Measurements from ENCODE around the gene NME3.
"Not testable (repeated sequence)": the region's sequence is repeated elsewhere in the genome, so short reads cannot be mapped to it uniquely, and the experiment has no call there.

The NME3 gene

GRCh38 chr16:1743376-1744337 is 27.7 kb downstream of the NME3 start:
- Histone ChIP-seq H3K9me3 (ENCODE audit: control insufficient read depth in 5 of 5, low read length in 5 of 5) (no peaks in the 10 kb centered on the region), H3K27me3 (ENCODE audit: control insufficient read depth in 5 of 5, insufficient read depth in 4 of 5, low read length in 5 of 5) (peaks cover 0 to 10% (median 0%) of the 10 kb centered on the region in 5 donors), H3K4me1 (ENCODE audit: control insufficient read depth in 5 of 5, insufficient read depth in 5 of 5, low read length in 5 of 5) (peaks cover 0 to 17% (median 0%) of the 10 kb centered on the region in 5 donors), H3K27ac (ENCODE audit: low read depth, low read length) (no peak overlapping the region), H3K36me3 (ENCODE audit: control insufficient read depth in 5 of 5, insufficient read depth in 5 of 5, low read length in 5 of 5) (peaks cover 0 to 82% (median 68%) of the 10 kb centered on the region in 5 donors), H3K9ac (ENCODE audit: low read length in 5 of 5) (no peak overlapping the region), H3K4me3 (ENCODE audit: low read depth in 1 of 5, low read length in 5 of 5) (no peak overlapping the region)

- H3K9me3 ChIP-seq (ENCODE audit: control insufficient read depth in 5 of 5, low read length in 5 of 5), result peaks cover 0 to 6% (median 0%) of the 10 kb centered on the region in 5 donors
- peaks cover 0 to 37% (median 0%) of the 10 kb centered on the region in 5 donors for H3K4me1 ChIP-seq (ENCODE audit: control insufficient read depth in 5 of 5, insufficient read depth in 5 of 5, low read length in 5 of 5)
- no peak overlapping the region for H3K9ac ChIP-seq (ENCODE audit: low read length in 5 of 5)
- no peak overlapping the region for H3K4me3 ChIP-seq (ENCODE audit: low read depth in 1 of 5, low read length in 5 of 5)
- H3K27me3 ChIP-seq (ENCODE audit: control insufficient read depth in 5 of 5, insufficient read depth in 4 of 5, low read length in 5 of 5), result peaks cover 0 to 23% (median 0%) of the 10 kb centered on the region in 5 donors
- no peak overlapping the region for H3K27ac ChIP-seq (ENCODE audit: low read depth, low read length)
- H3K36me3 ChIP-seq (ENCODE audit: control insufficient read depth in 5 of 5, insufficient read depth in 5 of 5, low read length in 5 of 5), result peaks cover 0 to 62% (median 54%) of the 10 kb centered on the region in 5 donors
Measured at GRCh38 chr16:1741553-1742165, 29.7 kb downstream of the NME3 start.

GRCh38 chr16:1740781-1741490 is 30.4 kb downstream of the NME3 start:
- H3K4me3 ChIP-seq (ENCODE audit: low read depth in 1 of 5, low read length in 5 of 5), result no peak overlapping the region
- H3K27me3 ChIP-seq (ENCODE audit: control insufficient read depth in 5 of 5, insufficient read depth in 4 of 5, low read length in 5 of 5), result peaks cover 0 to 27% (median 0%) of the 10 kb centered on the region in 5 donors
- peaks cover 0 to 54% (median 50%) of the 10 kb centered on the region in 5 donors for H3K36me3 ChIP-seq (ENCODE audit: control insufficient read depth in 5 of 5, insufficient read depth in 5 of 5, low read length in 5 of 5)
- no peak overlapping the region for H3K27ac ChIP-seq (ENCODE audit: low read depth, low read length)
- H3K9me3 ChIP-seq (ENCODE audit: control insufficient read depth in 5 of 5, low read length in 5 of 5), result peaks cover 0 to 6% (median 0%) of the 10 kb centered on the region in 5 donors
- peaks cover 0 to 44% (median 0%) of the 10 kb centered on the region in 5 donors for H3K4me1 ChIP-seq (ENCODE audit: control insufficient read depth in 5 of 5, insufficient read depth in 5 of 5, low read length in 5 of 5)
- no peak overlapping the region for H3K9ac ChIP-seq (ENCODE audit: low read length in 5 of 5)

- Histone ChIP-seq H3K4me1 (ENCODE audit: control insufficient read depth in 5 of 5, insufficient read depth in 5 of 5, low read length in 5 of 5) (peaks cover 0 to 51% (median 0%) of the 10 kb centered on the region in 5 donors), H3K4me3 (ENCODE audit: low read depth in 1 of 5, low read length in 5 of 5) (no peak overlapping the region), H3K27ac (ENCODE audit: low read depth, low read length) (no peak overlapping the region), H3K9ac (ENCODE audit: low read length in 5 of 5) (no peak overlapping the region), H3K27me3 (ENCODE audit: control insufficient read depth in 5 of 5, insufficient read depth in 4 of 5, low read length in 5 of 5) (peaks cover 0 to 31% (median 0%) of the 10 kb centered on the region in 5 donors), H3K36me3 (ENCODE audit: control insufficient read depth in 5 of 5, insufficient read depth in 5 of 5, low read length in 5 of 5) (peaks cover 0 to 48% (median 46%) of the 10 kb centered on the region in 5 donors), H3K9me3 (ENCODE audit: control insufficient read depth in 5 of 5, low read length in 5 of 5) (peaks cover 0 to 6% (median 0%) of the 10 kb centered on the region in 5 donors)
Measured at GRCh38 chr16:1740234-1740633, 31.1 kb downstream of the NME3 start.

- peak overlapping the region in 1 of 5 donors; percentile 38 for H3K9ac ChIP-seq (ENCODE audit: low read length in 5 of 5)
Measured at GRCh38 chr16:1734816-1735215, 36.5 kb downstream of the NME3 start.

GRCh38 chr16:1734123-1734522 is 37.2 kb downstream of the NME3 start:
- peaks cover 0 to 42% (median 7%) of the 10 kb centered on the region in 5 donors for H3K4me1 ChIP-seq (ENCODE audit: control insufficient read depth in 5 of 5, insufficient read depth in 5 of 5, low read length in 5 of 5)
- H3K9ac ChIP-seq (ENCODE audit: low read length in 5 of 5), result no peak overlapping the region
- peaks cover 0 to 57% (median 46%) of the 10 kb centered on the region in 5 donors for H3K36me3 ChIP-seq (ENCODE audit: control insufficient read depth in 5 of 5, insufficient read depth in 5 of 5, low read length in 5 of 5)
- peaks cover 0 to 6% (median 0%) of the 10 kb centered on the region in 5 donors for H3K9me3 ChIP-seq (ENCODE audit: control insufficient read depth in 5 of 5, low read length in 5 of 5)
- H3K4me3 ChIP-seq (ENCODE audit: low read depth in 1 of 5, low read length in 5 of 5), result no peak overlapping the region
- H3K27ac ChIP-seq (ENCODE audit: low read depth, low read length), result no peak overlapping the region
- peaks cover 0 to 24% (median 0%) of the 10 kb centered on the region in 5 donors for H3K27me3 ChIP-seq (ENCODE audit: control insufficient read depth in 5 of 5, insufficient read depth in 4 of 5, low read length in 5 of 5)

More at GRCh38 chr16:1734816-1735215, 36.5 kb downstream of the NME3 start:
- Histone ChIP-seq H3K36me3 (ENCODE audit: control insufficient read depth in 5 of 5, insufficient read depth in 5 of 5, low read length in 5 of 5) (peaks cover 0 to 51% (median 39%) of the 10 kb centered on the region in 5 donors), H3K27me3 (ENCODE audit: control insufficient read depth in 5 of 5, insufficient read depth in 4 of 5, low read length in 5 of 5) (peaks cover 0 to 31% (median 0%) of the 10 kb centered on the region in 5 donors), H3K4me1 (ENCODE audit: control insufficient read depth in 5 of 5, insufficient read depth in 5 of 5, low read length in 5 of 5) (peaks cover 0 to 49% (median 7%) of the 10 kb centered on the region in 5 donors), H3K4me3 (ENCODE audit: low read depth in 1 of 5, low read length in 5 of 5) (no peak overlapping the region), H3K27ac (ENCODE audit: low read depth, low read length) (no peak overlapping the region), H3K9me3 (ENCODE audit: control insufficient read depth in 5 of 5, low read length in 5 of 5) (peaks cover 0 to 6% (median 0%) of the 10 kb centered on the region in 5 donors)

GRCh38 chr16:1732551-1732987 is 38.8 kb downstream of the NME3 start:
- not testable (repeated sequence) for H3K9me3 ChIP-seq (ENCODE audit: control insufficient read depth in 5 of 5, low read length in 5 of 5); H3K9ac ChIP-seq (ENCODE audit: low read length in 5 of 5); H3K27ac ChIP-seq (ENCODE audit: low read depth, low read length); H3K4me3 ChIP-seq (ENCODE audit: low read depth in 1 of 5, low read length in 5 of 5)
- H3K36me3 ChIP-seq (ENCODE audit: control insufficient read depth in 5 of 5, insufficient read depth in 5 of 5, low read length in 5 of 5), result peaks cover 0 to 67% (median 60%) of the 10 kb centered on the region in 5 donors
- peaks cover 0 to 27% (median 7%) of the 10 kb centered on the region in 5 donors for H3K4me1 ChIP-seq (ENCODE audit: control insufficient read depth in 5 of 5, insufficient read depth in 5 of 5, low read length in 5 of 5)
- H3K27me3 ChIP-seq (ENCODE audit: control insufficient read depth in 5 of 5, insufficient read depth in 4 of 5, low read length in 5 of 5), result peaks cover 0 to 17% (median 0%) of the 10 kb centered on the region in 5 donors

GRCh38 chr16:1732071-1732470 is 39.3 kb downstream of the NME3 start:
- H3K9me3 ChIP-seq (ENCODE audit: control insufficient read depth in 5 of 5, low read length in 5 of 5), result no peaks in the 10 kb centered on the region
- no peak overlapping the region for H3K4me3 ChIP-seq (ENCODE audit: low read depth in 1 of 5, low read length in 5 of 5)
- no peak overlapping the region for H3K27ac ChIP-seq (ENCODE audit: low read depth, low read length)
- peaks cover 0 to 13% (median 0%) of the 10 kb centered on the region in 5 donors for H3K27me3 ChIP-seq (ENCODE audit: control insufficient read depth in 5 of 5, insufficient read depth in 4 of 5, low read length in 5 of 5)
- peaks cover 0 to 72% (median 65%) of the 10 kb centered on the region in 5 donors for H3K36me3 ChIP-seq (ENCODE audit: control insufficient read depth in 5 of 5, insufficient read depth in 5 of 5, low read length in 5 of 5)
- H3K9ac ChIP-seq (ENCODE audit: low read length in 5 of 5), result no peak overlapping the region
- peaks cover 0 to 22% (median 7%) of the 10 kb centered on the region in 5 donors for H3K4me1 ChIP-seq (ENCODE audit: control insufficient read depth in 5 of 5, insufficient read depth in 5 of 5, low read length in 5 of 5)

GRCh38 chr16:1731603-1732002 is 39.7 kb downstream of the NME3 start:
- H3K27ac ChIP-seq (ENCODE audit: low read depth, low read length), result no peak overlapping the region
- H3K9ac ChIP-seq (ENCODE audit: low read length in 5 of 5), result no peak overlapping the region
- peaks cover 0 to 77% (median 69%) of the 10 kb centered on the region in 5 donors for H3K36me3 ChIP-seq (ENCODE audit: control insufficient read depth in 5 of 5, insufficient read depth in 5 of 5, low read length in 5 of 5)
- H3K4me1 ChIP-seq (ENCODE audit: control insufficient read depth in 5 of 5, insufficient read depth in 5 of 5, low read length in 5 of 5), result peaks cover 0 to 17% (median 7%) of the 10 kb centered on the region in 5 donors
- peaks cover 0 to 8% (median 0%) of the 10 kb centered on the region in 5 donors for H3K27me3 ChIP-seq (ENCODE audit: control insufficient read depth in 5 of 5, insufficient read depth in 4 of 5, low read length in 5 of 5)
- no peak overlapping the region for H3K4me3 ChIP-seq (ENCODE audit: low read depth in 1 of 5, low read length in 5 of 5)
- H3K9me3 ChIP-seq (ENCODE audit: control insufficient read depth in 5 of 5, low read length in 5 of 5), result no peaks in the 10 kb centered on the region
